HG03565 (cell line): ENCODE results near the gene NOXA1.
A peak's percentile ranks its signal among the peaks of the same experiment; 100 is the strongest.
"Not testable (repeated sequence)": the region's sequence is repeated elsewhere in the genome, so short reads cannot be mapped to it uniquely, and the experiment has no call there.

Source experiments
- ATAC-seq: cut with Tn5 transposase; IDR thresholded peaks from one replicate; pipeline ENCODE4 v1.9.1; 2021; ENCODE audit warnings: mild to moderate bottlenecking, moderate library complexity; ENCODE audit not compliant: unreplicated experiment

The NOXA1 gene

GRCh38 chr9:137422604-137423513 lies at the start of gene NOXA1, which contains the start of gene EXD3:
NOXA1 (plus strand) TSS chr9:137423393; CDS start chr9:137423530, 137 bp downstream.
EXD3 (minus strand) TSS chr9:137423162; CDS start chr9:137395357, 27,805 bp downstream.
- ATAC-seq, result peak; percentile 81

- ATAC-seq, result no peak
Observed at GRCh38 chr9:137373611-137373980, 49.6 kb upstream of the NOXA1 start.

- ATAC-seq, result no peak
Observed at GRCh38 chr9:137374131-137374845, 48.9 kb upstream of the NOXA1 start.

- ATAC-seq, result no peak
Observed at GRCh38 chr9:137375321-137376058, 47.7 kb upstream of the NOXA1 start.

GRCh38 chr9:137376386-137376785 lies 46.8 kb upstream of the NOXA1 start:
- ATAC-seq, result no peak

- not testable (repeated sequence) for ATAC-seq
Observed at GRCh38 chr9:137378688-137379410, 44.3 kb upstream of the NOXA1 start.

GRCh38 chr9:137379761-137380161 lies 43.4 kb upstream of the NOXA1 start:
- no peak for ATAC-seq

- no peak for ATAC-seq
Observed at GRCh38 chr9:137380171-137380570, 43.0 kb upstream of the NOXA1 start.

GRCh38 chr9:137380606-137381005 lies 42.6 kb upstream of the NOXA1 start:
- ATAC-seq, result no peak

GRCh38 chr9:137381501-137382443 lies 41.4 kb upstream of the NOXA1 start:
- ATAC-seq, result no peak

- no peak for ATAC-seq
Observed at GRCh38 chr9:137382444-137383080, 40.6 kb upstream of the NOXA1 start.

- no peak for ATAC-seq
Observed at GRCh38 chr9:137383081-137383783, 40.0 kb upstream of the NOXA1 start.

GRCh38 chr9:137383784-137384756 lies 39.1 kb upstream of the NOXA1 start:
- no peak for ATAC-seq

GRCh38 chr9:137385061-137385655 lies 38.0 kb upstream of the NOXA1 start:
- no peak for ATAC-seq

- ATAC-seq, result not testable (repeated sequence)
Observed at GRCh38 chr9:137386507-137387113, 36.6 kb upstream of the NOXA1 start.

- ATAC-seq, result no peak
Observed at GRCh38 chr9:137387114-137387890, 35.9 kb upstream of the NOXA1 start.
